ELR (cell line): ENCODE measurements around the gene ZBTB33.

Experiments
- DNase-seq: peaks from one replicate; pipeline ENCODE4 v3.0.0-alpha.2; 2015; ENCODE audit warnings: low read depth

ZBTB33 gene, protein sequence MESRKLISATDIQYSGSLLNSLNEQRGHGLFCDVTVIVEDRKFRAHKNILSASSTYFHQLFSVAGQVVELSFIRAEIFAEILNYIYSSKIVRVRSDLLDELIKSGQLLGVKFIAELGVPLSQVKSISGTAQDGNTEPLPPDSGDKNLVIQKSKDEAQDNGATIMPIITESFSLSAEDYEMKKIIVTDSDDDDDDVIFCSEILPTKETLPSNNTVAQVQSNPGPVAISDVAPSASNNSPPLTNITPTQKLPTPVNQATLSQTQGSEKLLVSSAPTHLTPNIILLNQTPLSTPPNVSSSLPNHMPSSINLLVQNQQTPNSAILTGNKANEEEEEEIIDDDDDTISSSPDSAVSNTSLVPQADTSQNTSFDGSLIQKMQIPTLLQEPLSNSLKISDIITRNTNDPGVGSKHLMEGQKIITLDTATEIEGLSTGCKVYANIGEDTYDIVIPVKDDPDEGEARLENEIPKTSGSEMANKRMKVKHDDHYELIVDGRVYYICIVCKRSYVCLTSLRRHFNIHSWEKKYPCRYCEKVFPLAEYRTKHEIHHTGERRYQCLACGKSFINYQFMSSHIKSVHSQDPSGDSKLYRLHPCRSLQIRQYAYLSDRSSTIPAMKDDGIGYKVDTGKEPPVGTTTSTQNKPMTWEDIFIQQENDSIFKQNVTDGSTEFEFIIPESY

GRCh38 chrX:120250522-120251271 is at the start of gene ZBTB33:
Gene ZBTB33, plus strand, starts transcription at chrX:120250812. Its CDS starts 2,604 bp downstream, at chrX:120253416.
- peak; percentile 94 for DNase-seq

GRCh38 chrX:120200851-120201250 is 49.8 kb upstream of the ZBTB33 start:
- DNase-seq, result no peak

DNA sequence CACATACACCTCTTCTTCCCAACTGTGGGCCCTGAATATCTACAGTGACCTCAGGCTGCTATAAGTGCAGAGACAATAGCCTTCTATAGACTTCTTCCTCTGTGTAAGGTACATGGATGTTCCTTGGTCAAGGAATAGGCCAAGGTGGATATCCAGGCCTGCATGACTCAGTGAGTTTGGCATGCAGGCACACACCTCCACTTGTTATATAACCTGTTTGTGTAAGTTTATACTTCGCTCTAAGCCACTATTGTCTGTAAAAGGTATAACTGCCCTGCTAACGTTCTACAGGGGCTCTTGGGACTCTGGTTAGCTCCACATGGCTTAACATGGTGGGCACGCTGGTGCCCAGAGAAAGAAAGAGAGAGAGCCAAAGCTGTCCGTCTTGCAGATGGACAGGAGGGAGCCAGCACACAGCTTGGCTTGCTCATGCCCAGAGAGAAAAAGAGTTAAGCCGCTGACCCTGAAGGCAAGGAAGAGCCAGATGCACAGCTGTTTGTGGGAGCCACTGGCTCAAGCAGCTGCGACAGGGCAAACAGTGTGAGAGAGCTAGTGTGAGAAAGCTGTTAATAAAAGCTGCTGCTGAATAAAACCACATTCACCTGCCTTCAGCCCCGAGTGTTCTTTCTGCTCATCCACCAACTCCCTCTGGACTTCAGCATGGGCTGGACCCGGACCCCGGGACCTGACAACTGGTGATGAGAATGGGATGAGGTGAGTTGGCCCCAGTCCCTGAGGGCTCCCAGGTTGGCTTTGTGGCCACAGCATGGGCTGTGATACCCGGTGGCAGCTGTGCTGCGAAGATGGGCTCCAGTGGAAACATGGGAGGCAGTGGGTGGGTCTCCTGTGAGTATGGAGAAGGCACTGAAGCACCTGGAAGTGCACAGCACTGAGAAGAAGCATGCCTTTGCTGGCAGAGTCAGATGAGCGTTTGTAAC is 44.5 kb upstream of the ZBTB33 start:
- DNase-seq, result no peak

DNA sequence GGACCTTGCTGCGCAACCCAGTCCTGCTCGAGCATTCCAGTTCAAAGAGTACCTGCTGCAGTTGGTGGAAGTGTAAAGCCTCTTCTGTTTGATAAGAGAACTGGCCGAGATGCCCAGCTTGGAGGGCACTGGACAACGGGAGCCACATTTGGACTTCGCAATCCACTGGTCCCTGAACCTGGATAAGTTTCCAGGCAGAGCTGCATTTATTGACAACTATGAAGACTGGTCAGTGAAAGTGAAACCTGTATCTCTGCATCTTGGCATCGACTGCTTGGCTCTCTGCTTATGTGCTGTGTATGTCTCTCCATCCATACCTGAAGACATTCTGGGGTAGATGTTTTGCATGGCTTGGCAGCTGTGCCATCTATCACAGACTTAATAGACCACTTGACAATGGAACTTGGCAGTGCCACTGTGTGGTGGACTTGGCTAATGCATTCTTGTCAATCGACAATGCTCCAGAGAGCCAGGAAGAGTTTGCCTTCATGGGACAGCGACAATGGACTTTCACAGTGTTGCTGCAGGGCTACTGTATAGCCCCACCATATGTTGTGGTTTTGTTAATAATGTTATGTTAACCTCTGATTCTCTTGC is 43.5 kb upstream of the ZBTB33 start:
- DNase-seq, result no peak

DNA sequence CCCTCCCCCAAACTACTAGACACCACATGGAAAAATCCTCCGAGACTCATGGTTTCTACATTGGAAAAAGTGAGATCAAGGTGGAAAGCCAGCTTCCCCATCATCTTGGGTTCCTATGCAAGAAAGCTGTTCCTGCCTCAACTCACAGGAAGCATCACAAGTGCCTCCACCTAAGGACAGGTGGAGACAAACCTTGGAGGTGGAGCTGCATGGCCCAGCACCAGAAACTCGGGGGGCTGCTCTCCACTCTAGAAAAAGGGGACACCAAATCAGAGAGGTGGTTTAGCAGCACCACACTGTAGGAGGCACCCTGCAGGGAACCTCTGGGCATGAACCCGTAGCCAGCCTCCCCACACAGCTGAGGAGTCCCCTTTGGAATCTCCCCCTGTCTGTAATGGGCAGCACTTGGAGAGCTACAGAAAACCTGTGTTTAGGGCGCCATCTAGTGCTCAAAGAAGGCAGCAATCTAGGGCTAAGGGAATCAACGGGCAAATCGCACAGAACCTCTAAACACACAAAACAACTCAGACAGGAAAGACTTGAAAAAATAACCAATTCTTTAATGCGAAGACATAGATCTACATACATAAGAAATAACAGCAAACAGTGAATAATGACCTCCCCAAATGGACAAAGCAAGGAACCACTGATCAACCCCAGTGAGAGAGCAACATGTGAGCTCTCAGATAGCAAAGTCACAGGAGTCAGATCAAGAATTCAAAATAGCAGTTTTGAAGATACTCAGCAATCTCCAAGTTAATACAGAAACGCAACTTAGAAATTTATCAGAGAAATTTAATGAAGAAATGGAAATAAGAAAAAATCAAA is 37.0 kb upstream of the ZBTB33 start:
- DNase-seq, result peak; percentile 62

- DNase-seq, result no peak
Observed at GRCh38 chrX:120223374-120223773, 27.2 kb upstream of the ZBTB33 start.

DNA sequence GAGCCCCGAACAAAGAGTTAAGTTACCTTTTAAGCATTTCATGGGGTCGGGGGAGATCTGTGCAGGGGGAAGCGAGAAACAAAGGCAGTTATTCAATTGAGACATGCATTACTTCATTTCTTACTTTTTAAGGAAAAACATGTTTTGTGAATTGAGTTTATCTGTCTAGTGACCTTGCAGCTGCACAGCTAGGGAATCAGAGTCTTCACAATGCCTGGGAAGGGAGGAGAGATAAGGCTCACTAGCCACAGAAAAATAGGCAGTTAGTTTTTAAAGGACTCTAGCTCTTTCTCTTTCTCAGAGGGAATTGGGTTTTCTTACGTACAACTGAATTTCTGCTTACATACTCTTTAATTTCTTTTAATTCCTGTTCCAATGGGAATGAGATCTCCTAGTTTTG is 26.2 kb upstream of the ZBTB33 start:
- DNase-seq, result no peak

DNA sequence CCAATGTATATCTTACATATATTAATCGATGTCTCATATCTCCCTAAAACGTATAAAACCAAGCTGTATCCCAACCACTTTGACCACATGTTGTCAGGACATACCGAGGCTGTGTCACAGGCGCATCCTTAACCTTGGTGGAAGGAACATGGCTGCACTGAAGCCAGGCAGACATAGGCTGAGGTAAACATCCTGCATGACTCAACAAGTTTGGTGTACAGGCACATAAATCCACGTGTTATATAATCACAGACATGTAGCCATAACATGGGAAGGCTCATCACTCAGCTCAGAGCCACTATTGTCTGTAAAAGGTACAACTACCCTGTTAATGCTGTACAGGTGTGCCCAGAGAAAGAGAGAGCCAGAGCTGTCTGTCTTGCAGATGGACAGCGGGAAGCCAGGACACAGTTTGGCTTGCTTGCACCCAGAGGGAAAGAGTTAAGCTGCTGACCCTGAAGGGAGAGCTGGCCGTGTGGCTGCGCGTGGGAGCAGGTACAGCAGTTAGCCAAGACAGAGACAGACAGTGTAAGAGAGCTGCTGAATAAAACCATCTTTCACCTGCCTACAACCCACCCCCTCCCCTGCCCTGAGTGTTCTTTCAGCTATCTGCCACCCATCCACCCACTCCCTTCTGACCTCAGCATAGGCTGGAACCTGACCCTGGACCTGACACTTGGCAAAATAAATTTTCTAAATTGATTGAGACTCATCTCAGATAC is 22.3 kb upstream of the ZBTB33 start:
- DNase-seq, result peak; percentile 4

DNA sequence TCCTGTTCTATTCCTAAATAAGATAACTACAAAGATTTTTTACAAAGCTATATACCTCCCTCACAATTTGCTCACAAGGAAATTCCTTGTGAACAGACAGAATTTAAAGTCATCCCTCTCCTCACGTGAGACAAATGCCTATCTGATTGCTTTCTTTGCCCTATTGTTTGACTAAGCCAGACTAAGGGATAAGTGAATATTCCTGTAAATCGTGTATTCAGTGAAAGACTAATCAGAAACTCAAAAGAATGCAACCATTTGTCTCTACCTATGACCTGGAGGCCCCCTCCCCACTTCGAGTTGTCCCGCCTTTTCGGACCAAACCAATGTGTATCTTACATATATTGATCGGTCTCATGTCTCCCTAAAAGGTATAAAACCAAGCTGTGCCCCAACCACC is 15.3 kb upstream of the ZBTB33 start:
- no peak for DNase-seq

DNA sequence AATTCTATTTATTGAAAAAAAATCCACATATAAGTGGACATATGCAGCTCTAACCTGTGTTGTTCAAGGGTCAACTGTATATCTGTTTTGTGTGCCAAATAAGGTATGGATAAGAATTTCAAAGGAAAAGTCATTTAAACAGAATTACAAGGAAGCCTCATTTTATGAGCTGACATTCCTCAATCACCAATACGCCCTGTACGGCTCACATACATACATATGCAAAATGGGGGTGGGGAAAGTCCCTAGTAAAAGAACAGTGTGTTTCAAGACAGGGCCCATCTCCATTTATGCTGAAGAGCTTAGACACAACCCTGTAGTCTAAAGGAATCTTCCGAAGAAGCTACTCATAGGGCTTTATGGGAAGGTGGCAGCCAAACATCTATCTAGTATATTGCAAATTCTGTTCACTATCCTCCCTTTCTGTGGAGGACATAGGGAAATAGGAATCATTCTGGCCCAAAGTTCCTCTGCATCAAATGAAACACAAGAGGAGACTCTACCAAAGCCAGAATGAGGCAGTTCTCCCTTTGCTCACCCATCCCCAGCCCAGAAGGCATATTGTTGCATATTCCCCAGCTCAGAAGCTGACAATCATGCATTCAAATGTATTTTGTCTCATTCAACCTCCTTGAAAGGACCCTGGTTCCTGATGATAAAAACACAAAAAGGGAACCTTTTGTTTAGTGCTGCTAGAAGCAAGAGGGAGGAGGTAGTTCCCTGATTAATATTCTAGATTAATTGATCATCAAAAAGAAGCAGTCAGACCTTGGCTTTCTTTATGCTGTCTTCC is 13.7 kb upstream of the ZBTB33 start:
- no peak for DNase-seq

DNA sequence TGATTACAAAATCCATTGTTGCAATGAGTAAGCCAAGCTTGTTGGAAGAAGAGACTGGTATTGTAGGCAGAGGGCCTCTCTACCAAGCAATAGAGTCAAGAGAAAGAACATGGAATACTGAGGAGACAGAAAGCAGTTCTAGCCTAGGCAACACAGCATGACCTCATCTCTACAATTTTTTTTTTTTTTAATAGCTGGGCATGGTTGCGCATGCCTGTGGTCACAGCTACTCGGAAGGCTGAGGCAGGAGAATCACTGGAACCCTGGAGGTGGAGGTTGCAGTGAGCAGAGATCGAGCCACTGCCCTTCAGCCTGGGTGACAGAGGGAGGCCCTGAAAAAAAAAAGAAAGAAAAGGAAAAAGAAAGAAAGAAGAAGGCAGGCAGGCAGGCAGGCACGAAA is 11.7 kb upstream of the ZBTB33 start:
- no peak for DNase-seq

- no peak for DNase-seq
Observed at GRCh38 chrX:120242813-120243212, 7.8 kb upstream of the ZBTB33 start.

- DNase-seq, result no peak
Observed at GRCh38 chrX:120244395-120244734, 6.2 kb upstream of the ZBTB33 start.

GRCh38 chrX:120244735-120245498 is 5.7 kb upstream of the ZBTB33 start:
- peak; percentile 82 for DNase-seq

DNA sequence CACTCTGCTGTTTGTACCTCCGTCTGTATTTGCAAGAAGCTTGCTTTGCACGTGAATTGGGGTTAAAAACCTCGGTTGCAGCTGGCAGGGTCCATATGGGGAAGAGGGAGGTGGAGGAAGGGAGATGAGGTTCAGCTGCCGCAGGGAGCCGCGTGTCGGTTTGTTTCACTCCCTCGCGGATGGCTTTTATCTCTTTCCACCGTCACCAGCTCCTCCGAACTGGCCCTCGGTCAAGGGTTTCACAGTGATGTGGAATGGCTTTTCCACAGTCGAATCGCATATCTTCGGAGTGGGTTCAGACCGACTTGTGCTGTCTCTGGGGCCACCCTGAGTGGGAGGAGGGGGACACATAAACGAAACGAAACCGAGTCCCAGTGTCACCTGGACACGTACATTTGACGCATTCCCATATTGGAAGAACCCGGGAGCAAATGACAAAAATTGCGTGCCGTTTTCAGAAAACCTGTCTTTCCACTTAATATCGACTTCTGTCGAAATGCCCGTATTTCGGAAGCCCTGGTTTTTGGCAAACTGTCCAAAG is 929 bp downstream of the ZBTB33 start:
- DNase-seq, result peak; percentile 43

DNA sequence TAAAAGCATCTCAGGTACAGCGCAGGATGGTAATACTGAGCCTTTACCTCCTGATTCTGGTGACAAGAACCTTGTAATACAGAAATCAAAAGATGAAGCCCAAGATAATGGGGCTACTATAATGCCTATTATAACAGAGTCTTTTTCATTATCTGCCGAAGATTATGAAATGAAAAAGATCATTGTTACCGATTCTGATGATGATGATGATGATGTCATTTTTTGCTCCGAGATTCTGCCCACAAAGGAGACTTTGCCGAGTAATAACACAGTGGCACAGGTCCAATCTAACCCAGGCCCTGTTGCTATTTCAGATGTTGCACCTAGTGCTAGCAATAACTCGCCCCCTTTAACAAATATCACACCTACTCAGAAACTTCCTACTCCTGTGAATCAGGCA is 3.2 kb downstream of the ZBTB33 start:
- no peak for DNase-seq

GRCh38 chrX:120260369-120260768 is 9.8 kb downstream of the ZBTB33 start:
- no peak for DNase-seq
